ENCODE measurements around the gene SNX7. TPM values are rescaled to one million over a fixed set of nuclear protein-coding genes. Genes with fewer than 3 reads are reported as not detected.
A peak's percentile ranks its signal among the peaks of the same experiment; 100 is the strongest.

The SNX7 gene
- total and polyA plus RNA-seq, 8 donors = 11.1 to 38.9 (median 24.5) TPM

DNA sequence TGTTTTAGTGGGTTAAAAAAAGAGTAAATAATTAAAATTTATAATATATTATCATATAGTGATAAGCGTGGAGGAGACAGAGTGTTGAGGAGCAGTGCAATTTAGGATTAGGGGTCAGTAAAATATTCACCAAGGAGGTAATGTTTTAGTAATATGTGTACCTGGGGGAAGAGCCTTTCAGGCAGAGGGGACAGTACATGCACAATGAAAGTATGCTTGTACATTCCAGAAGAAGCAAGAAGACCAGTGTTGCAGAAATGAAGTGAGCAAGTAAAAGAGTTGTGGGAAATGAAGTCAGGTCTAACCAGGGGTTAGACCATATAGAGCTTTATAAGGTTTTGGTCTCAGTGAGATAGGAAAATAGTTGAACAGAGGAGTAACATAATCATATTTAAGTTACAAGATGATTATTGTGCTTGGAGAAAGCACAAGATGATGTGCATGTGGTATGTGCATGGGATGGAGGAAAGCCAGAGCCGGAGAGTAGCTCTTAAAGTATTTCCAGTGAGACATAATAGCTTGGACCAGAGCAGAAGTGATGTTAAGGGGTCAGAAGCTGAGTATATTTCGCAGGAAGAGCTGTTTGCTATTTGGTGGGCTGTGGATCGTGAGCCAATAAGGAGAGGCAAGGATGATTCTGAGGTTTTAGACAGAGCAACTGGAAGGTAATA lies 44.8 kb downstream of the SNX7 start:
- intact Hi-C loops (cut with DNase I; ENCODE audit: low total_unique reads) = no loop called here
- no peaks in the 10 kb centered on the region for H3K27me3 ChIP-seq
- H3K36me3 ChIP-seq = peaks cover 0 to 26% (median 16%) of the 10 kb centered on the region in 4 donors
- no peak overlapping the region for H3K27ac ChIP-seq
- H3K9me3 ChIP-seq = no peaks in the 10 kb centered on the region
- 78 to 91% (median 86%) methylated on average over 4 of the region's 4 CpGs for WGBS, 5 donors
- peak in 1 of 2 donors; percentile 20 for DNase-seq
- H3K4me1 ChIP-seq = no peaks in the 10 kb centered on the region
- H3K4me3 ChIP-seq = no peak overlapping the region
- TF ChIP-seq POLR2AphosphoS5 (IDR thresholded peaks at IDR 0.05) = no peak
- TF ChIP-seq, protein P1, sequence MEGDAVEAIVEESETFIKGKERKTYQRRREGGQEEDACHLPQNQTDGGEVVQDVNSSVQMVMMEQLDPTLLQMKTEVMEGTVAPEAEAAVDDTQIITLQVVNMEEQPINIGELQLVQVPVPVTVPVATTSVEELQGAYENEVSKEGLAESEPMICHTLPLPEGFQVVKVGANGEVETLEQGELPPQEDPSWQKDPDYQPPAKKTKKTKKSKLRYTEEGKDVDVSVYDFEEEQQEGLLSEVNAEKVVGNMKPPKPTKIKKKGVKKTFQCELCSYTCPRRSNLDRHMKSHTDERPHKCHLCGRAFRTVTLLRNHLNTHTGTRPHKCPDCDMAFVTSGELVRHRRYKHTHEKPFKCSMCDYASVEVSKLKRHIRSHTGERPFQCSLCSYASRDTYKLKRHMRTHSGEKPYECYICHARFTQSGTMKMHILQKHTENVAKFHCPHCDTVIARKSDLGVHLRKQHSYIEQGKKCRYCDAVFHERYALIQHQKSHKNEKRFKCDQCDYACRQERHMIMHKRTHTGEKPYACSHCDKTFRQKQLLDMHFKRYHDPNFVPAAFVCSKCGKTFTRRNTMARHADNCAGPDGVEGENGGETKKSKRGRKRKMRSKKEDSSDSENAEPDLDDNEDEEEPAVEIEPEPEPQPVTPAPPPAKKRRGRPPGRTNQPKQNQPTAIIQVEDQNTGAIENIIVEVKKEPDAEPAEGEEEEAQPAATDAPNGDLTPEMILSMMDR (IDR thresholded peaks at IDR 0.05) = no peak
- no peak for TF ChIP-seq POLR2A (IDR thresholded peaks at IDR 0.05)
- TF ChIP-seq EP300 (IDR thresholded peaks at IDR 0.05) = no peak

DNA sequence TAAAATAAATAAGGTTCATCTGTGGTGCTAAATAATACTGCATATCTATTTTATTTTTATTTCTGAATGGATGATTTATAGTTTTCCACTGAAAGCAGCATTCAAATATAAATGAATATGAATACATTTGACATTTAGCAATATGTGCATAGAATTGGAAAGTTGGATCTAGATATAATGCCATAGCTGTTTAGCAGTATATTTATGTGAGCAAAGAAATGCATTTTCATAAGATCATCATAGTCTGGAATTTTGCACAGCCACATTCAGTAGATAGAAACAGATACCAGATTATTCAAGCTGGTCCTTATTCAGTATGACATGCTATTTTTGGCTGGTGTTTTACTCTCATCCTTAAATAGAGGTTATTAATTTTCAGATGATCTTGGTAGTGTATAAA lies 46.0 kb downstream of the SNX7 start:
- H3K36me3 ChIP-seq = peaks cover 0 to 28% (median 23%) of the 10 kb centered on the region in 4 donors
- TF ChIP-seq POLR2A (IDR thresholded peaks at IDR 0.05) = no peak
- no peak overlapping the region for H3K4me3 ChIP-seq
- peaks cover 0 to 4% (median 0%) of the 10 kb centered on the region in 4 donors for H3K9me3 ChIP-seq
- H3K4me1 ChIP-seq = no peaks in the 10 kb centered on the region
- no peak overlapping the region for H3K27ac ChIP-seq
- intact Hi-C loops (cut with DNase I; ENCODE audit: low total_unique reads) = no loop called here
- H3K27me3 ChIP-seq = no peaks in the 10 kb centered on the region
- no peak for DNase-seq

DNA sequence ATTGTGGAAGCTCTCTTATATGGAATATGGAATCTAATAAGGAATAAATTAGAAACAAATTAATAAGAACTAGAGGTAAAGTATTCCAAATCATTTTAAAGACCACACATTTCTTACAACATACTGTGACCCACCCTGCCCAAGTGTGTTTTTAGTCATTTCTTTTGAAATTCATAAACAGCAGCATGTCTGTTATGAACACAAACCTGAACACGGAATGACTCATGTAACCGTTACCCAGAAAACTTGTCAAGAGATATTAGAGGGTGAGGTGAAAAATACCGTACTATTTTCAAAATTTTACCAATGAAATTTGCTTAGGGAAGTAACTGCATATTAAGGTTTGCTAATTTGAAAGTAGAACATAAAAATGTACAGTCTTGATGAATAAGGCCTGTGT lies 48.4 kb downstream of the SNX7 start:
- intact Hi-C loops (cut with DNase I; ENCODE audit: low total_unique reads) = no loop called here

DNA sequence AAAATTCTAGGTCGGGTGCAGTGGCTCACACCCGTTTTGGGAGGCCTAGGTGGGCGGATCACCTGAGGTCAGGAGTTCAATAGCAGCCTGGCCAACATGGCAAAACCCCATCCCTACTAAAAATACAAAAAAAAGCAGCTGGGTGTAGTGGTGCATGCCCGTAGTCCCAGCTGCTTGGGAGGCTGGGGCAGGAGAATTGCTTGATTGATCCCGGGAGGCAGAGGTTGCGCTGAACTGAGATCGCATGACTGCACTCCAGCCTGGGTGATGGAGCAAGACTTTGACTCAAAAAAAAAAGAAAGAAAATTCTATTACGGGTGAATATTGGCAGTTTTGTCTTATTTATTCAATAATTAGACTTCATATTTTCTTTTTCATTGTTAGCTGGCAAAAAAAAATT lies 62.1 kb downstream of the SNX7 start:
- no peak for DNase-seq
- Histone ChIP-seq H3K4me1 (no peaks in the 10 kb centered on the region), H3K4me3 (no peak overlapping the region), H3K27me3 (no peaks in the 10 kb centered on the region), H3K27ac (no peak overlapping the region), H3K9me3 (no peaks in the 10 kb centered on the region), H3K36me3 (peaks cover 0 to 6% (median 0%) of the 10 kb centered on the region in 4 donors)
- no peak for TF ChIP-seq POLR2A (IDR thresholded peaks at IDR 0.05)
- TF ChIP-seq, protein P1 (IDR thresholded peaks at IDR 0.05) = no peak
- 81 to 93% (median 90%) methylated on average over 8 of the region's 8 CpGs for WGBS, 5 donors
- intact Hi-C loops (cut with DNase I; ENCODE audit: low total_unique reads) = no loop called here

More for the DNA sequence above, 48.4 kb downstream of the SNX7 start:
- TF ChIP-seq, protein P1 (IDR thresholded peaks at IDR 0.05) = no peak
- Histone ChIP-seq H3K4me1 (no peaks in the 10 kb centered on the region), H3K36me3 (peaks cover 0 to 23% (median 23%) of the 10 kb centered on the region in 4 donors), H3K27me3 (no peaks in the 10 kb centered on the region), H3K9me3 (peaks cover 0 to 4% (median 0%) of the 10 kb centered on the region in 4 donors), H3K27ac (no peak overlapping the region), H3K4me3 (no peak overlapping the region)
- WGBS, 5 donors = 93 to 97% (median 96%) methylated on average over 3 of the region's 3 CpGs
- DNase-seq = no peak

DNA sequence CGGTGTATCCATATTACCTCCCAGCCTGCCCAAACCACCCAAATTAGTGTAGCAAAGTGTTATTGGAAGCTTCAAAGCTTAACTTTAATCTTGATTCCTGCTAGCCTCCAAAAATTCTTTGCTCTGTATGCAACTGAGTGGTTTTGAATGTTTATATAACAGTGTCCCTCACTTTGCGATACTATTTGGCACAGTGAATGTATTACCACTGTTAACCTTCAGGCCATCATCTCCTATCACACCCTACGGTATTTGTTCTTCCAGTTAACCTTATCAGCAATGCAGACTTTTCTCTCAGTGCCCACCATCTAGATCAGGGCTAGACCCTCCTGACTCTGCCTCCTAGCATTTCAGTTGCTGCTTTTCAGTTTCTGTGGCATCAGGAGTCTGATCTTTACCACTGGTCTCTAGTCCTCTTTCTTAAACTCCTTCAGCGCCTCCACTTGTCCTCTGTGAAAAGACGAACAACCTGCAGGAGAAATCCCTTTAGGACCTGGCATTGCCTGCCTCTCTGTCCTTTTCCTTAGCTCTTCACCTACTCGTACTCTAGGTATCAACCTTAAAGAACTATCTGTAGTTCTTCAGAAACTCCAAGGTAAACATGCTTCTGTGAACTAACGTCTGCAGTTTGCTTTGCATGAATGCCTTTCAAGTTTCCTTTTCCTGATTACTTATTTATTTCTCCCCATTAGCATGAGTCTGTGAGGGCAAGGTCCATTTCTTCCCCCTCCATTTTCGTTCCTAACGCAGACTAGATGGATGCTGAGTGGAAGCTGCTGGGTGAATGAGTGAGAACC lies 71.7 kb downstream of the SNX7 start:
- peak overlapping the region in 2 of 5 donors; percentile 18 to 53 for H3K27ac ChIP-seq
- no peak overlapping the region for H3K4me3 ChIP-seq
- DNase-seq = peak in 1 of 2 donors; percentile 67

More for the DNA sequence above, 71.7 kb downstream of the SNX7 start:
- Histone ChIP-seq H3K36me3 (no peaks in the 10 kb centered on the region), H3K4me1 (peaks cover 0 to 10% (median 3%) of the 10 kb centered on the region in 4 donors), H3K27me3 (no peaks in the 10 kb centered on the region), H3K9me3 (no peaks in the 10 kb centered on the region)
- no peak for TF ChIP-seq EP300 (IDR thresholded peaks at IDR 0.05)
- TF ChIP-seq, protein P1 (IDR thresholded peaks at IDR 0.05) = no peak
- TF ChIP-seq POLR2A (IDR thresholded peaks at IDR 0.05) = no peak
- no peak for TF ChIP-seq POLR2AphosphoS5 (IDR thresholded peaks at IDR 0.05)
- 33 to 54% (median 42%) methylated on average over 9 of the region's 9 CpGs for WGBS, 5 donors
- intact Hi-C loops (cut with DNase I; ENCODE audit: low total_unique reads) = no loop called here

Measured in stomach (tissue), 9 donors.